IMR-90 (cell line): ENCODE data around the gene GATAD2A. TPM values are rescaled to one million over a fixed set of nuclear protein-coding genes. Genes with fewer than 3 reads are reported as not detected.
A peak's percentile ranks its signal among the peaks of the same experiment; 100 is the strongest.

ENCODE experiments used
- ATAC-seq: fragments of 200-7000 bp; cut with Tn5 transposase; 2 replicates; pipeline ENCODE4 v1.9.1; 2020; ENCODE audit warnings: low read depth, mild to moderate bottlenecking, moderate library complexity
- BruUV-seq: library from RNA; stranded (reverse); fragments of 400-500 nt; replicated peaks from 2 replicates; lab custom pipeline; 2021; lab: Mats Ljungman, UMichigan
- CTCF ChIA-PET: fragments of 300-600 bp; formaldehyde crosslinking; extraction: SDS; loops from one replicate; lab custom pipeline; 2021; ENCODE audit warnings: antibody characterized with exemption; lab: Yijun Ruan, JAX
- POLR2A ChIA-PET: fragments of 300-600 bp; sonication (Branson Sonifier 250); formaldehyde crosslinking; loops from one replicate; lab custom pipeline; 2022; ENCODE audit warnings: antibody characterized with exemption; ENCODE audit not compliant: unreplicated experiment; lab: Charles Lee
- DNase-seq: peaks from one replicate; pipeline ENCODE4 v3.0.0; 2013
- H2AFZ ChIP-seq: replicated peaks from 2 replicates; pipeline ENCODE3; 2013; ENCODE audit warnings: low read length, mild to moderate bottlenecking; ENCODE audit not compliant: poor library complexity
- H2AK5ac ChIP-seq: 2 replicates; pipeline ENCODE4 v1.6.1; 2013; ENCODE audit warnings: low read depth, low read length, inconsistent platforms
- H2AK9ac ChIP-seq: replicated peaks from 2 replicates; pipeline ENCODE3; 2013; ENCODE audit warnings: mild to moderate bottlenecking, low read depth, low read length, moderate library complexity; ENCODE audit not compliant: poor library complexity
- H2BK120ac ChIP-seq: 2 replicates; pipeline ENCODE4 v1.6.1; 2013; ENCODE audit warnings: low read depth, low read length, inconsistent platforms
- H2BK15ac ChIP-seq: 3 replicates; pipeline ENCODE4 v1.6.1; 2013; ENCODE audit warnings: low read depth, low read length, inconsistent platforms
- H2BK20ac ChIP-seq: 2 replicates; pipeline ENCODE4 v1.6.1; 2013; ENCODE audit warnings: low read depth, mild to moderate bottlenecking, inconsistent platforms, low read length, moderate library complexity
- H2BK5ac ChIP-seq: 2 replicates; pipeline ENCODE4 v1.6.1; 2013; ENCODE audit warnings: mild to moderate bottlenecking, low read depth, low read length, inconsistent platforms; ENCODE audit not compliant: poor library complexity, severe bottlenecking
- H3K14ac ChIP-seq: replicated peaks from 2 replicates; pipeline ENCODE4 v1.6.1; 2013; ENCODE audit warnings: low read depth, low read length, inconsistent platforms
- H3K18ac ChIP-seq: 2 replicates; pipeline ENCODE4 v1.6.1; 2013; ENCODE audit warnings: low read depth, low read length, control low read depth
- H3K23ac ChIP-seq: 2 replicates; pipeline ENCODE4 v1.6.1; 2013; ENCODE audit warnings: low read depth, low read length, inconsistent platforms
- H3K27ac ChIP-seq: 2 replicates; pipeline ENCODE4 v1.5.1; 2013; ENCODE audit warnings: mild to moderate bottlenecking, control low read depth, low read length; ENCODE audit not compliant: insufficient read depth
- H3K27me3 ChIP-seq: 2 replicates; pipeline ENCODE4 v1.6.1; 2013; ENCODE audit warnings: low read length; ENCODE audit not compliant: control insufficient read depth, insufficient read depth
- H3K36me3 ChIP-seq: 2 replicates; pipeline ENCODE4 v1.6.1; 2013; ENCODE audit warnings: low read length, mixed read lengths; ENCODE audit not compliant: control insufficient read depth, insufficient read depth
- H3K4ac ChIP-seq: 2 replicates; pipeline ENCODE4 v1.6.1; 2013; ENCODE audit warnings: low read depth, low read length, inconsistent platforms
- H3K4me1 ChIP-seq: 2 replicates; pipeline ENCODE4 v1.6.1; 2013; ENCODE audit warnings: low read length, mixed read lengths; ENCODE audit not compliant: control insufficient read depth, insufficient read depth
- H3K4me2 ChIP-seq: 2 replicates; pipeline ENCODE4 v1.6.1; 2013; ENCODE audit warnings: low read depth, mild to moderate bottlenecking, control low read depth, low read length, moderate library complexity
- H3K4me3 ChIP-seq: 2 replicates; pipeline ENCODE4 v1.5.1; 2013; ENCODE audit warnings: low read depth, mild to moderate bottlenecking, control low read depth, low read length, moderate library complexity; ENCODE audit not compliant: insufficient read depth
- H3K56ac ChIP-seq: 2 replicates; pipeline ENCODE4 v1.6.1; 2013; ENCODE audit warnings: low read length, inconsistent platforms; ENCODE audit not compliant: insufficient read depth; ENCODE audit errors: extremely low read depth
- H3K79me1 ChIP-seq, 2 experiments: 2 replicates each; pipeline ENCODE4 v1.6.1; 2013; ENCODE audit warnings: low read length in 2 of 2, inconsistent platforms in 1 of 2, low read depth in 1 of 2
- H3K9ac ChIP-seq: 2 replicates; pipeline ENCODE4 v1.6.1; 2013; ENCODE audit warnings: low read depth, low read length, control low read depth
- H3K9me1 ChIP-seq: 2 replicates; pipeline ENCODE4 v1.6.1; 2013; ENCODE audit warnings: low read length, inconsistent platforms; ENCODE audit not compliant: insufficient read depth
- H3K9me3 ChIP-seq: 2 replicates; pipeline ENCODE4 v1.6.1; 2013; ENCODE audit warnings: low read length; ENCODE audit not compliant: control insufficient read depth, insufficient read depth
- H4K20me1 ChIP-seq: 2 replicates; pipeline ENCODE4 v1.6.1; 2013; ENCODE audit warnings: low read length, inconsistent platforms; ENCODE audit not compliant: insufficient read depth
- H4K5ac ChIP-seq: 2 replicates; pipeline ENCODE4 v1.6.1; 2013; ENCODE audit warnings: mild to moderate bottlenecking, low read depth, low read length, control low read depth
- H4K8ac ChIP-seq, 2 experiments: 2 replicates each; pipeline ENCODE4 v1.6.1; 2013; ENCODE audit warnings: low read depth in 2 of 2, low read length in 2 of 2, control low read depth in 1 of 2, inconsistent platforms in 1 of 2
- H4K91ac ChIP-seq: 2 replicates; pipeline ENCODE4 v1.6.1; 2013; ENCODE audit warnings: low read depth, low read length, inconsistent platforms; ENCODE audit not compliant: insufficient read depth
- CEBPB ChIP-seq: IDR thresholded peaks from 2 replicates; pipeline ENCODE4 v1.6.1; 2012; ENCODE audit warnings: low read depth, low read length, improper control_type of control experiment
- MAFK ChIP-seq: IDR thresholded peaks from 2 replicates; pipeline ENCODE4 v1.6.1; 2012; ENCODE audit warnings: low read depth, low read length, improper control_type of control experiment
- RAD21 ChIP-seq: IDR thresholded peaks from 2 replicates; pipeline ENCODE4 v1.6.1; 2012; ENCODE audit warnings: low read length, improper control_type of control experiment
- SMC3 ChIP-seq: fragments of 150-350 bp; IDR thresholded peaks from 2 replicates; pipeline ENCODE4 v1.6.1; 2016; ENCODE audit warnings: low read depth, mild to moderate bottlenecking, antibody characterized with exemption, low read length, moderate library complexity
- WGBS, 2 experiments: methylation state at CpG; one replicate each; pipeline versions ENCODE4 v1.1.5 to v1.1.7; 2013; ENCODE audit warnings: missing lambda C conversion rate in 2 of 2; ENCODE audit not compliant: insufficient read length in 1 of 2; ENCODE audit errors: extremely low coverage in 2 of 2; 5-methylcytosine and 5-hydroxymethylcytosine counted together
- dilution Hi-C: fragments of 300-500 bp; cut with HindIII; formaldehyde crosslinking; loops from one replicate; pipeline ENCODE4 v1.14.3; 2018; ENCODE audit warnings: low sequenced_read_pairs; ENCODE audit not compliant: unreplicated experiment
- in situ Hi-C: fragments of 300-500 bp; cut with MboI; formaldehyde crosslinking; loops from 3 replicates; pipeline ENCODE4 v1.14.3; 2019; ENCODE audit warnings: low sequenced_read_pairs, inconsistent platforms, mixed read lengths
- intact Hi-C: fragments of 100-400 bp; cut with micrococcal nuclease; formaldehyde crosslinking; loops from 2 replicates; pipeline ENCODE4 v1.10.0; 2022
- polyA plus RNA-seq, 3 experiments: library from polyadenylated mRNA; depleted of rRNA; stranded (reverse); fragments of >200 nt; gene quantifications; 2 replicates each; pipeline ENCODE4 v1.2.3, GENCODE V29; 2012; ENCODE audit warnings: low replicate concordance in 1 of 3
- total RNA-seq: library from RNA; depleted of rRNA; stranded (reverse); fragments of >200 nt; gene quantifications from 2 replicates; pipeline ENCODE4 v1.2.3, GENCODE V29; 2012
- TF ChIP-seq, protein P1 (sequence below): fragments of 150-350 bp; IDR thresholded peaks from 2 replicates; pipeline ENCODE4 v1.6.1; 2017; ENCODE audit warnings: mild to moderate bottlenecking, antibody characterized with exemption, low read length, low read depth

GATAD2A gene
- total and polyA plus RNA-seq, 2 of the 4 experiments (the other 2 are of a cell fraction): 23.5 to 33.2 TPM

DNA sequence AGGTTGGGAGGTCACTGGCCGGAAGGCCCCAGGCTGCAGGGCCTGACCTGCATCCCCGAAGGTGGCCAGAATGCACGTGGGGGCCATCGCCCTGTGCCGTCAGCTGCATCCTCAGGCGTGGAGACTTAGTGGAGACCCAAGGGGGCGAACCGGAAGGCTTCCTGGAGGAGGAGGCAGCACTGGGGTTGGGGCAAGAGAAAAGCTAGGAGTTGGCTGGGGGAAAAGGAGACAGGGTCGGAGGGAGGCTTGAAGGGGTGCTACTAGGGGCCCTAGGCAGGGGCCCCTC lies 121.8 kb downstream of the GATAD2A start:
- ChIA-PET CTCF (no interaction called here), POLR2A (no interaction called here)
- Histone ChIP-seq H3K4me2 (no peak overlapping the region), H3K9me3 (no peaks in the 10 kb centered on the region), H3K23ac (no peak overlapping the region), H2BK20ac (no peak overlapping the region), H3K4ac (no peak overlapping the region), H3K56ac (no peak overlapping the region), H4K20me1 (peaks cover 37% of the 10 kb centered on the region), H2AFZ (no peak overlapping the region), H3K4me3 (no peak overlapping the region), H2BK15ac (no peak overlapping the region), H3K36me3 (peaks cover 26% of the 10 kb centered on the region), H3K79me1 (peaks cover 9 to 34% of the 10 kb centered on the region in 2 experiments), H3K27me3 (no peaks in the 10 kb centered on the region), H4K5ac (no peak overlapping the region), H2AK9ac (peak overlapping the region; percentile 3), H3K14ac (no peak overlapping the region), H2BK5ac (no peak overlapping the region), H2AK5ac (no peak overlapping the region), H3K9me1 (no peaks in the 10 kb centered on the region), H2BK120ac (no peak overlapping the region), H4K91ac (no peak overlapping the region), H3K4me1 (peaks cover 7% of the 10 kb centered on the region), H3K27ac (no peak overlapping the region), H4K8ac (no peak overlapping the region), H3K18ac (no peak overlapping the region), H3K9ac (no peak overlapping the region)
- in situ Hi-C loops (loop anchor here (25.0 kb wide), 1 partner anchor 435 kb away; no protein-coding TSS in a partner anchor), dilution Hi-C loops (no loop called here), intact Hi-C loops (no loop called here)
- WGBS, 2 experiments: 88% methylated on average over 7 of the region's 9 CpGs; no CpG with 5 or more reads in 1 of the 2 experiments
- BruUV-seq: no TSS peak
- DNase-seq: no peak
- TF ChIP-seq CEBPB: no peak
- TF ChIP-seq MAFK: no peak
- TF ChIP-seq, protein P1, sequence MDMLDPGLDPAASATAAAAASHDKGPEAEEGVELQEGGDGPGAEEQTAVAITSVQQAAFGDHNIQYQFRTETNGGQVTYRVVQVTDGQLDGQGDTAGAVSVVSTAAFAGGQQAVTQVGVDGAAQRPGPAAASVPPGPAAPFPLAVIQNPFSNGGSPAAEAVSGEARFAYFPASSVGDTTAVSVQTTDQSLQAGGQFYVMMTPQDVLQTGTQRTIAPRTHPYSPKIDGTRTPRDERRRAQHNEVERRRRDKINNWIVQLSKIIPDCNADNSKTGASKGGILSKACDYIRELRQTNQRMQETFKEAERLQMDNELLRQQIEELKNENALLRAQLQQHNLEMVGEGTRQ: no peak
- no peak for TF ChIP-seq SMC3
- no peak for TF ChIP-seq RAD21
- no peak for ATAC-seq
